IMR-90 (cell line): ENCODE measurements around the gene MAN2B1. TPM values are rescaled to one million over a fixed set of nuclear protein-coding genes. Genes with fewer than 3 reads are reported as not detected.

Source experiments
- ATAC-seq: fragments of 200-7000 bp; cut with Tn5 transposase; 2 replicates; pipeline ENCODE4 v1.9.1; 2020; ENCODE audit warnings: low read depth, mild to moderate bottlenecking, moderate library complexity
- BruUV-seq: library from RNA; stranded (reverse); fragments of 400-500 nt; replicated peaks from 2 replicates; lab custom pipeline; 2021; lab: Mats Ljungman, UMichigan
- CTCF ChIA-PET: fragments of 300-600 bp; formaldehyde crosslinking; extraction: SDS; loops from one replicate; lab custom pipeline; 2021; ENCODE audit warnings: antibody characterized with exemption; lab: Yijun Ruan, JAX
- POLR2A ChIA-PET: fragments of 300-600 bp; sonication (Branson Sonifier 250); formaldehyde crosslinking; loops from one replicate; lab custom pipeline; 2022; ENCODE audit warnings: antibody characterized with exemption; ENCODE audit not compliant: unreplicated experiment; lab: Charles Lee
- DNase-seq: peaks from one replicate; pipeline ENCODE4 v3.0.0; 2013
- H2AFZ ChIP-seq: replicated peaks from 2 replicates; pipeline ENCODE3; 2013; ENCODE audit warnings: low read length, mild to moderate bottlenecking; ENCODE audit not compliant: poor library complexity
- H2AK5ac ChIP-seq: 2 replicates; pipeline ENCODE4 v1.6.1; 2013; ENCODE audit warnings: low read depth, low read length, inconsistent platforms
- H2AK9ac ChIP-seq: replicated peaks from 2 replicates; pipeline ENCODE3; 2013; ENCODE audit warnings: mild to moderate bottlenecking, low read depth, low read length, moderate library complexity; ENCODE audit not compliant: poor library complexity
- H2BK120ac ChIP-seq: 2 replicates; pipeline ENCODE4 v1.6.1; 2013; ENCODE audit warnings: low read depth, low read length, inconsistent platforms
- H2BK15ac ChIP-seq: 3 replicates; pipeline ENCODE4 v1.6.1; 2013; ENCODE audit warnings: low read depth, low read length, inconsistent platforms
- H2BK20ac ChIP-seq: 2 replicates; pipeline ENCODE4 v1.6.1; 2013; ENCODE audit warnings: low read depth, mild to moderate bottlenecking, inconsistent platforms, low read length, moderate library complexity
- H2BK5ac ChIP-seq: 2 replicates; pipeline ENCODE4 v1.6.1; 2013; ENCODE audit warnings: mild to moderate bottlenecking, low read depth, low read length, inconsistent platforms; ENCODE audit not compliant: poor library complexity, severe bottlenecking
- H3K14ac ChIP-seq: replicated peaks from 2 replicates; pipeline ENCODE4 v1.6.1; 2013; ENCODE audit warnings: low read depth, low read length, inconsistent platforms
- H3K18ac ChIP-seq: 2 replicates; pipeline ENCODE4 v1.6.1; 2013; ENCODE audit warnings: low read depth, low read length, control low read depth
- H3K23ac ChIP-seq: 2 replicates; pipeline ENCODE4 v1.6.1; 2013; ENCODE audit warnings: low read depth, low read length, inconsistent platforms
- H3K27ac ChIP-seq: 2 replicates; pipeline ENCODE4 v1.5.1; 2013; ENCODE audit warnings: mild to moderate bottlenecking, control low read depth, low read length; ENCODE audit not compliant: insufficient read depth
- H3K27me3 ChIP-seq: 2 replicates; pipeline ENCODE4 v1.6.1; 2013; ENCODE audit warnings: low read length; ENCODE audit not compliant: control insufficient read depth, insufficient read depth
- H3K36me3 ChIP-seq: 2 replicates; pipeline ENCODE4 v1.6.1; 2013; ENCODE audit warnings: low read length, mixed read lengths; ENCODE audit not compliant: control insufficient read depth, insufficient read depth
- H3K4ac ChIP-seq: 2 replicates; pipeline ENCODE4 v1.6.1; 2013; ENCODE audit warnings: low read depth, low read length, inconsistent platforms
- H3K4me1 ChIP-seq: 2 replicates; pipeline ENCODE4 v1.6.1; 2013; ENCODE audit warnings: low read length, mixed read lengths; ENCODE audit not compliant: control insufficient read depth, insufficient read depth
- H3K4me2 ChIP-seq: 2 replicates; pipeline ENCODE4 v1.6.1; 2013; ENCODE audit warnings: low read depth, mild to moderate bottlenecking, control low read depth, low read length, moderate library complexity
- H3K4me3 ChIP-seq: 2 replicates; pipeline ENCODE4 v1.5.1; 2013; ENCODE audit warnings: low read depth, mild to moderate bottlenecking, control low read depth, low read length, moderate library complexity; ENCODE audit not compliant: insufficient read depth
- H3K56ac ChIP-seq: 2 replicates; pipeline ENCODE4 v1.6.1; 2013; ENCODE audit warnings: low read length, inconsistent platforms; ENCODE audit not compliant: insufficient read depth; ENCODE audit errors: extremely low read depth
- H3K79me1 ChIP-seq, 2 experiments: 2 replicates each; pipeline ENCODE4 v1.6.1; 2013; ENCODE audit warnings: low read length in 2 of 2, inconsistent platforms in 1 of 2, low read depth in 1 of 2
- H3K9ac ChIP-seq: 2 replicates; pipeline ENCODE4 v1.6.1; 2013; ENCODE audit warnings: low read depth, low read length, control low read depth
- H3K9me1 ChIP-seq: 2 replicates; pipeline ENCODE4 v1.6.1; 2013; ENCODE audit warnings: low read length, inconsistent platforms; ENCODE audit not compliant: insufficient read depth
- H3K9me3 ChIP-seq: 2 replicates; pipeline ENCODE4 v1.6.1; 2013; ENCODE audit warnings: low read length; ENCODE audit not compliant: control insufficient read depth, insufficient read depth
- H4K20me1 ChIP-seq: 2 replicates; pipeline ENCODE4 v1.6.1; 2013; ENCODE audit warnings: low read length, inconsistent platforms; ENCODE audit not compliant: insufficient read depth
- H4K5ac ChIP-seq: 2 replicates; pipeline ENCODE4 v1.6.1; 2013; ENCODE audit warnings: mild to moderate bottlenecking, low read depth, low read length, control low read depth
- H4K8ac ChIP-seq, 2 experiments: 2 replicates each; pipeline ENCODE4 v1.6.1; 2013; ENCODE audit warnings: low read depth in 2 of 2, low read length in 2 of 2, control low read depth in 1 of 2, inconsistent platforms in 1 of 2
- H4K91ac ChIP-seq: 2 replicates; pipeline ENCODE4 v1.6.1; 2013; ENCODE audit warnings: low read depth, low read length, inconsistent platforms; ENCODE audit not compliant: insufficient read depth
- BHLHE40 ChIP-seq: fragments of 150-350 bp; IDR thresholded peaks from 2 replicates; pipeline ENCODE4 v1.6.1; 2016; ENCODE audit warnings: mild to moderate bottlenecking, low read depth, low read length
- CEBPB ChIP-seq: IDR thresholded peaks from 2 replicates; pipeline ENCODE4 v1.6.1; 2012; ENCODE audit warnings: low read depth, low read length, improper control_type of control experiment
- CHD1 ChIP-seq: IDR thresholded peaks from 2 replicates; pipeline ENCODE4 v1.6.1; 2012; ENCODE audit warnings: low read depth, low read length, improper control_type of control experiment
- CTCF ChIP-seq: conservative IDR thresholded peaks from 2 replicates; pipeline ENCODE4 v1.5.1; 2012; ENCODE audit warnings: mild to moderate bottlenecking, low read depth, low read length, improper control_type of control experiment
- ELK1 ChIP-seq: fragments of 150-350 bp; IDR thresholded peaks from 2 replicates; pipeline ENCODE4 v1.6.1; 2016; ENCODE audit warnings: low read depth, mild to moderate bottlenecking, low read length, moderate library complexity, borderline replicate concordance
- FOS ChIP-seq: fragments of 150-350 bp; IDR thresholded peaks from 2 replicates; pipeline ENCODE4 v1.6.1; 2016; ENCODE audit warnings: low read depth, low read length
- MAFK ChIP-seq: IDR thresholded peaks from 2 replicates; pipeline ENCODE4 v1.6.1; 2012; ENCODE audit warnings: low read depth, low read length, improper control_type of control experiment
- MAZ ChIP-seq: IDR thresholded peaks from 2 replicates; pipeline ENCODE4 v1.6.1; 2012; ENCODE audit warnings: low read depth, mild to moderate bottlenecking, low read length, improper control_type of control experiment, moderate library complexity, borderline replicate concordance
- MXI1 ChIP-seq: IDR thresholded peaks from 2 replicates; pipeline ENCODE4 v1.6.1; 2012; ENCODE audit warnings: low read depth, mild to moderate bottlenecking, low read length, moderate library complexity, borderline replicate concordance
- NFE2L2 ChIP-seq: fragments of 150-350 bp; IDR thresholded peaks from 2 replicates; pipeline ENCODE4 v1.6.1; 2016; ENCODE audit warnings: low read depth, mild to moderate bottlenecking, low read length
- POLR2A ChIP-seq: IDR thresholded peaks from 2 replicates; pipeline ENCODE4 v1.6.1; 2012; ENCODE audit warnings: mild to moderate bottlenecking, low read depth, low read length
- RAD21 ChIP-seq: IDR thresholded peaks from 2 replicates; pipeline ENCODE4 v1.6.1; 2012; ENCODE audit warnings: low read length, improper control_type of control experiment
- RCOR1 ChIP-seq: IDR thresholded peaks from 2 replicates; pipeline ENCODE4 v1.6.1; 2012; ENCODE audit warnings: mild to moderate bottlenecking, low read length, improper control_type of control experiment; ENCODE audit not compliant: insufficient replicate concordance
- RFX5 ChIP-seq: IDR thresholded peaks from 2 replicates; pipeline ENCODE4 v1.8.0; 2012; ENCODE audit warnings: low read depth, mild to moderate bottlenecking, low read length, moderate library complexity
- SMC3 ChIP-seq: fragments of 150-350 bp; IDR thresholded peaks from 2 replicates; pipeline ENCODE4 v1.6.1; 2016; ENCODE audit warnings: low read depth, mild to moderate bottlenecking, antibody characterized with exemption, low read length, moderate library complexity
- USF2 ChIP-seq: fragments of 150-350 bp; IDR thresholded peaks from 2 replicates; pipeline ENCODE4 v1.6.1; 2017; ENCODE audit warnings: mild to moderate bottlenecking, antibody characterized with exemption, low read length, low read depth
- WGBS, 2 experiments: methylation state at CpG; one replicate each; pipeline versions ENCODE4 v1.1.5 to v1.1.7; 2013; ENCODE audit warnings: missing lambda C conversion rate in 2 of 2; ENCODE audit not compliant: insufficient read length in 1 of 2; ENCODE audit errors: extremely low coverage in 2 of 2; 5-methylcytosine and 5-hydroxymethylcytosine counted together
- dilution Hi-C: fragments of 300-500 bp; cut with HindIII; formaldehyde crosslinking; loops from one replicate; pipeline ENCODE4 v1.14.3; 2018; ENCODE audit warnings: low sequenced_read_pairs; ENCODE audit not compliant: unreplicated experiment
- in situ Hi-C: fragments of 300-500 bp; cut with MboI; formaldehyde crosslinking; loops from 3 replicates; pipeline ENCODE4 v1.14.3; 2019; ENCODE audit warnings: low sequenced_read_pairs, inconsistent platforms, mixed read lengths
- intact Hi-C: fragments of 100-400 bp; cut with micrococcal nuclease; formaldehyde crosslinking; loops from 2 replicates; pipeline ENCODE4 v1.10.0; 2022
- polyA plus RNA-seq, 3 experiments: library from polyadenylated mRNA; depleted of rRNA; stranded (reverse); fragments of >200 nt; gene quantifications; 2 replicates each; pipeline ENCODE4 v1.2.3, GENCODE V29; 2012; ENCODE audit warnings: low replicate concordance in 1 of 3
- total RNA-seq: library from RNA; depleted of rRNA; stranded (reverse); fragments of >200 nt; gene quantifications from 2 replicates; pipeline ENCODE4 v1.2.3, GENCODE V29; 2012

MAN2B1 gene
- total and polyA plus RNA-seq, 2 of the 4 experiments (the other 2 are of a cell fraction): 10.4 to 55.4 TPM

GRCh38 chr19:12698138-12698537 lies 31.6 kb upstream of the MAN2B1 start:
- Histone ChIP-seq H3K4me2 (no peak overlapping the region), H4K5ac (no peak overlapping the region), H2BK120ac (no peak overlapping the region), H3K27me3 (no peaks in the 10 kb centered on the region), H2BK20ac (no peak overlapping the region), H3K56ac (no peak overlapping the region), H4K91ac (no peak overlapping the region), H3K4me3 (no peak overlapping the region), H4K8ac (no peak overlapping the region), H4K20me1 (peaks cover under 1% of the 10 kb centered on the region), H3K36me3 (peaks cover 41% of the 10 kb centered on the region), H3K9me1 (no peaks in the 10 kb centered on the region; the same call in 1 of the 2 replicates), H3K18ac (no peak overlapping the region), H3K9me3 (no peaks in the 10 kb centered on the region), H2AK5ac (no peak overlapping the region), H3K9ac (no peak overlapping the region), H2AFZ (no peak overlapping the region), H2BK15ac (no peak overlapping the region), H3K27ac (no peak overlapping the region), H2AK9ac (no peak overlapping the region), H3K14ac (no peak overlapping the region), H3K79me1 (peaks cover 10 to 22% of the 10 kb centered on the region in 2 experiments), H3K4me1 (peaks cover 2% of the 10 kb centered on the region; the same call in 1 of the 2 replicates), H2BK5ac (no peak overlapping the region), H3K4ac (no peak overlapping the region), H3K23ac (no peak overlapping the region)
- DNase-seq (no peak), ATAC-seq (no peak)
- TF ChIP-seq CHD1 (no peak), BHLHE40 (no peak), MXI1 (no peak), RAD21 (no peak), SMC3 (no peak), CEBPB (no peak), RCOR1 (no peak), FOS (no peak), MAFK (no peak), NFE2L2 (no peak), RFX5 (no peak), USF2 (no peak), MAZ (no peak), ELK1 (no peak), POLR2A (no peak), CTCF (no peak)
- dilution Hi-C loops: no loop called here
- BruUV-seq: no TSS peak
- ChIA-PET CTCF (no interaction called here), POLR2A (no interaction called here)
- intact Hi-C loops: no loop called here
- in situ Hi-C loops: no loop called here
- WGBS, 2 experiments: 93% methylated on average over 3 of the region's 6 CpGs; no CpG with 5 or more reads in 1 of the 2 experiments
